Measurements from ENCODE around the gene OR2T5.
"Not testable (repeated sequence)": the region's sequence is repeated elsewhere in the genome, so short reads cannot be mapped to it uniquely, and the experiment has no call there.

The OR2T5 gene

GRCh38 chr1:248521856-248522255 is 33.5 kb downstream of the OR2T5 start:
- Histone ChIP-seq H3K4me3 (replicated peaks; ENCODE audit: insufficient read depth, low read length) (no peak overlapping the region), H3K27me3 (ENCODE audit: insufficient read depth, poor library complexity, severe bottlenecking) (no peaks in the 10 kb centered on the region), H3K27ac (replicated peaks) (no peak overlapping the region)
- DNase-seq (ENCODE audit: low read depth in 1 of 2, low spot score in 1 of 2) = no peak
- TF ChIP-seq SPI1 (IDR thresholded peaks at IDR 0.05; ENCODE audit: borderline replicate concordance, low read depth) (no peak), POLR2AphosphoS5 (IDR thresholded peaks at IDR 0.05; ENCODE audit: low read depth) (no peak), GABPA (IDR thresholded peaks at IDR 0.05; ENCODE audit: low read depth) (no peak), CTCF (IDR thresholded peaks at IDR 0.05; ENCODE audit: insufficient read depth, low read length) (no peak), REST (IDR thresholded peaks at IDR 0.05; ENCODE audit: insufficient replicate concordance, low read depth) (no peak)

GRCh38 chr1:248537449-248537848 is 49.1 kb downstream of the OR2T5 start:
- not testable (repeated sequence) for H3K27me3 ChIP-seq (ENCODE audit: insufficient read depth, poor library complexity, severe bottlenecking)

More at GRCh38 chr1:248537449-248537848, 49.1 kb downstream of the OR2T5 start:
- DNase-seq (ENCODE audit: low read depth in 1 of 2, low spot score in 1 of 2); H3K27ac ChIP-seq (replicated peaks); H3K4me3 ChIP-seq (replicated peaks; ENCODE audit: insufficient read depth, low read length): not testable (repeated sequence)

Data from HL-60 (cell line).